Measurements from ENCODE around the gene ACBD4.

ACBD4 gene, protein sequence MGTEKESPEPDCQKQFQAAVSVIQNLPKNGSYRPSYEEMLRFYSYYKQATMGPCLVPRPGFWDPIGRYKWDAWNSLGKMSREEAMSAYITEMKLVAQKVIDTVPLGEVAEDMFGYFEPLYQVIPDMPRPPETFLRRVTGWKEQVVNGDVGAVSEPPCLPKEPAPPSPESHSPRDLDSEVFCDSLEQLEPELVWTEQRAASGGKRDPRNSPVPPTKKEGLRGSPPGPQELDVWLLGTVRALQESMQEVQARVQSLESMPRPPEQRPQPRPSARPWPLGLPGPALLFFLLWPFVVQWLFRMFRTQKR

DNA sequence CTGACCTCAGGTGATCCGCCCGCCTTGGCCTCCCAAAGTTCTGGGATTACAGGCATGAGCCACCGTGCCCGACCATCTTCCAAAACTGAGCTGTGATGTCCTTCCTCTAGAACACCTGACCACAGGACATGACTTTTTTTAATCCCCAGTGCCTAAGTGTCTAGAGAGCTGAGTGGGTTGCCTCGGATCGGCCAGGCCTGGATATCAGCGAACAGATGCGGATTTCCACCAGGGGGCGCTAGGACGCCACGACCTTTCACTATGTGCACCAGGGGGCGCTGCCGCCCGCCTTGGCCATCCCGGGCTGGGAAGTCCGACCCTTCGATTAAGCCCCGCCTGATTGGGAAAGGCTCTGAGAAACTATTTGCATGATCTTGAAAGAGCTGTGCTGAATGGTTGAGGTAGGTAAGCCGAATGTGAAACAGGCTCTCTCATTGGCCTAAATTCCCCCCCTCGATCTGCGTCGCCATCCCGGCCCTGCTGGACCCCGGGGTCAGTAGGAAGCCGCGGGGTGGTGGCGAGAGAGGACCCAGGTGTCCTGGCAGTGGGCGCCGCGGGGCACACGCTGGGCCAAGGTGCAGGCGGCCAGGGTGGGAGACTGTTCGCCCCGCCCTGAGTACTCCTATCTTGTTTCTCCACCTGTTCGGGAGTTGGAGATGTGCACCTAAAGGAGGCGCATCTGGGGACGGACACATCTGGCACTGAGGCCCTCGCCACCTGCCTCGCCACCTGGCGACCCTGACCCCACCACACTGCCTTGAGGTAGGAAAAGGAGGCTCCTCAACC lies at the start of gene ACBD4:
TSS of gene ACBD4 (plus strand) at position 496 of the 786 bp plus-strand sequence. CDS start 458 bp downstream, outside the sequence.
- H3K27ac ChIP-seq: peak within 1 kb of the TSS; percentile 73; the same call in 1 of the 2 replicates
- TF ChIP-seq, protein P1, sequence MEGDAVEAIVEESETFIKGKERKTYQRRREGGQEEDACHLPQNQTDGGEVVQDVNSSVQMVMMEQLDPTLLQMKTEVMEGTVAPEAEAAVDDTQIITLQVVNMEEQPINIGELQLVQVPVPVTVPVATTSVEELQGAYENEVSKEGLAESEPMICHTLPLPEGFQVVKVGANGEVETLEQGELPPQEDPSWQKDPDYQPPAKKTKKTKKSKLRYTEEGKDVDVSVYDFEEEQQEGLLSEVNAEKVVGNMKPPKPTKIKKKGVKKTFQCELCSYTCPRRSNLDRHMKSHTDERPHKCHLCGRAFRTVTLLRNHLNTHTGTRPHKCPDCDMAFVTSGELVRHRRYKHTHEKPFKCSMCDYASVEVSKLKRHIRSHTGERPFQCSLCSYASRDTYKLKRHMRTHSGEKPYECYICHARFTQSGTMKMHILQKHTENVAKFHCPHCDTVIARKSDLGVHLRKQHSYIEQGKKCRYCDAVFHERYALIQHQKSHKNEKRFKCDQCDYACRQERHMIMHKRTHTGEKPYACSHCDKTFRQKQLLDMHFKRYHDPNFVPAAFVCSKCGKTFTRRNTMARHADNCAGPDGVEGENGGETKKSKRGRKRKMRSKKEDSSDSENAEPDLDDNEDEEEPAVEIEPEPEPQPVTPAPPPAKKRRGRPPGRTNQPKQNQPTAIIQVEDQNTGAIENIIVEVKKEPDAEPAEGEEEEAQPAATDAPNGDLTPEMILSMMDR (conservative IDR thresholded peaks at IDR 0.05): peak; percentile 100

DNA sequence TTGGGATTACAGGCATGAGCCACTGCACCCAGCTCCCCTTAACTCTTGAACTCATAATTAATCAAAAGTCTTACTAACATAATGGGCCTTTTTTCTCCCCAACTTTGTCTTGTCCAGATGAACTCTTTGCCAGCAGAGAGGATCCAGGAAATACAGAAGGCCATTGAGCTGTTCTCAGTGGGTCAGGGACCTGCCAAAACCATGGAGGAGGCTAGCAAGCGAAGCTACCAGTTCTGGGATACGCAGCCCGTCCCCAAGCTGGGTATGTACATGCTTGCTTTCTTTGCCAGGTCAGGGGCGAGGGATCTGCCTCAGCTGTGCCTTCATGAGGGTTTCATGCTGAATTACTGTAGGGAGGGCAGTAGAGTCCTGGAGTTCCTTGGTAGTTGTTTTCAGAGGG lies 49.1 kb upstream of the ACBD4 start:
- H3K27ac ChIP-seq: no peak overlapping the region
- TF ChIP-seq, protein P1 (conservative IDR thresholded peaks at IDR 0.05): no peak

DNA sequence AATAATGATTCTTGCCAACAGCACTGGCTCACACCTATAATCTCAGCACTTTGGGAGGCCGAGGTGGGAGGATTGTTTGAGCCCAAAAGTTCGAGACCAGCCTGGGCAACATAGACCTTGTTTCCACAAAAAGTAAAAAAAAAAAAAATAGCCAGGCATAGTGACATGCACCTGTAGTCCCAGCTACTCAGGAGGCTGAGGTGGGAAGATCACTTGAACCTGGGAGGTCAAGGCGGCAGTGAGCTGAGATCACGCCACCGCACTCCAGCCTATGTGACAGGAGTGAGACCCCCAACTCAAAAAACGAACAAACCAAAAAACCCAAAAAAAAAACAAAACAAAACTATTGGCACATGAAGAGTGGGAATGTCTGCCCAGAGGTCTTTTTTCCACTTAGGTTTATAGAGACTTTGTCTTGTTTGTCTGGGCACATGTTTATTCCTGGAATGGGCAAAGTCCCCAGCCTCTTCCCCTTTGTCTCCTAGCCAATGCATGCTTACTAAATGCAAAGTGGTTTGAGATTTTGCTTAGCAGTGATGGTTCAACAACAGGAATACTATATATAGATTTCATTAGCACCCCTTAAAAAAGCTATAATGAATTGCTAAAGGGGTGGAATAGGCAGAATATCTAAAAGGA lies 48.5 kb upstream of the ACBD4 start:
- TF ChIP-seq, protein P1 (conservative IDR thresholded peaks at IDR 0.05): no peak
- no peak overlapping the region; the same call in 1 of the 2 replicates for H3K27ac ChIP-seq

DNA sequence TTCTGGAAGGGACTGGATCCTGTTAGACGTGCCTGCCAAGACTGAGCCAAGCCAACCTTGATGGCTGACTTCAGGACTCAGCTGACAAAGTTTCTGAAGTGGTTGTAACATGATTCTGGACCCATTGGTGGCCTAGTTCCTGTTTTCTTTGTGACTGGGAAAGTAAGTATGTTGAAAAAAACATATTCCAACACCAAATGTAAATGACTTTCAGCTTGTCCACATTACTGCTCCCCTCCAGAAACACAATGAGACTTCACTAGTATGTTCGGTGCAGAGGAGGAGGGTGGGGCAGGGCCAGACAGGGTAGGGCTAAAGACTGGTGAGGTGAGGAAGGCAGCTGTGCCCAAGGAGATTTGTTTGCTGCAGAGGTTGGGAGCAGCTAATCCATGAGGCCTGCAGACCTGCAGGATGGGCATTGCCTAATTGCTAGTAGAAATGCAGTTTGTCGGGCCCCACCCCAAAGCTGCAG lies 47.9 kb upstream of the ACBD4 start:
- H3K27ac ChIP-seq: no peak overlapping the region; the same call in 1 of the 2 replicates
- TF ChIP-seq, protein P1 (conservative IDR thresholded peaks at IDR 0.05): no peak

DNA sequence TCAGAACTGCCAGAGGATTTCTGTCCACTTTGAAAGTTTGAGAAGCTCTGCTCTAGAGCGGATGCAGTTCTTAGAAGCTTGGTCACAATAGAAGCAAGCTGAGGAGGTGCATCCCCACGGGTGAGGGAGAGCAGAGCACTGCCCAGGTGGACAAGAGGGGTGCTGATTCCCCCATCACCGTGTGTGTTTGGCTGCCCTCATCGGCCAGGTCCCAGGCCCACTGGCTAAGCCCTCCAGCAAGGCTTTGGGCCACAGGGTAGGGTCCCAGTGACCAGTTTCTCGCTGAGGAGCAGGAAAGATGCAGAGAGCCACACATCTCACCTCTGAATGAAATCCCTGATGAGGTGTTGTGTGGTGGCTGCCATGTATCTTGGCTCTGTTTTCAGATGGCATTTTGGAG lies 47.5 kb upstream of the ACBD4 start:
- H3K27ac ChIP-seq: no peak overlapping the region
- TF ChIP-seq, protein P1 (conservative IDR thresholded peaks at IDR 0.05): no peak

DNA sequence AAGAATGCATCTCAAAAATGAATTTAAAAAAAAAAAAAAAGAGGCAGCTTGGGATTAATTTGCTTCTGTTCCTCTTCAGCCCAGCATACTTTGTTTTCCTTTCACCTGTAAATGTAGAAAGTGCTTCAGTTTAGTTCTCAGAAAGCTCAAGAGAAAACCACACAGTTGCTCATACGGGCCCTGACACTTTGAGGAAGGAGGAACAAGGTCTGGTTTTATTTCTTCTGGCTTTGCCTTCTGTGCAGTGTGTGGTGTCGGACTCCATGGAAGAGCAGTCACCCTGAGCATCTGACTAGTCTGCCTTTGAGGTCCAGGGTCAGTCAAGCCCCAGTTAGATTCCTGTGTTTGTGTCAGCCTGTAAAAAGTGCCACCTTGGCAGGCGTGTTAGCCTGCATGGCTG lies 46.7 kb upstream of the ACBD4 start:
- TF ChIP-seq, protein P1 (conservative IDR thresholded peaks at IDR 0.05): no peak
- no peak overlapping the region for H3K27ac ChIP-seq

DNA sequence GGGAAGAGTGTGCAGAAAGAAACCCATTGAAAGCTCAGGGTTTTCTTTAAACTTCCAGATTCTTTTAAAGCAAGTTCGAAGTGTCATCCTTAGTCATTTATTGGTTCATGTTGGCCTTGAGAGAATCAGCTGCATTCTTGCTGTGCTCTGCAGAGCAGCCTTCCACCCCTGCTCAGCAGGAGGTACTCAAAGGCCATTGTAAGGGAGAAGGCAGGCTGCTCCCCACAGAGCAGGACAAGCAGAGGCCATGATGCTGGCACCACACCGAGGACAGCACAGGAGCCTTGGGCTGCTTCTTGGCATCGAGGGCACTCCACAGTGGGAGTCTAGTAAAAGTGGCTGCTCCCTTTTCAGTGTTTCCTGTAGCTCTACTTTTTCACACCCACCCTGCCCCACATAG lies 44.8 kb upstream of the ACBD4 start:
- H3K27ac ChIP-seq: no peak overlapping the region
- TF ChIP-seq, protein P1 (conservative IDR thresholded peaks at IDR 0.05): no peak

Data from VCaP (cell line).